ENCODE results near the gene CCPG1. TPM values are rescaled to one million over a fixed set of nuclear protein-coding genes. Genes with fewer than 3 reads are reported as not detected.

CCPG1 gene
- total RNA-seq, 2 experiments from 2014 or later, result 9.2 to 32.6 TPM

DNA sequence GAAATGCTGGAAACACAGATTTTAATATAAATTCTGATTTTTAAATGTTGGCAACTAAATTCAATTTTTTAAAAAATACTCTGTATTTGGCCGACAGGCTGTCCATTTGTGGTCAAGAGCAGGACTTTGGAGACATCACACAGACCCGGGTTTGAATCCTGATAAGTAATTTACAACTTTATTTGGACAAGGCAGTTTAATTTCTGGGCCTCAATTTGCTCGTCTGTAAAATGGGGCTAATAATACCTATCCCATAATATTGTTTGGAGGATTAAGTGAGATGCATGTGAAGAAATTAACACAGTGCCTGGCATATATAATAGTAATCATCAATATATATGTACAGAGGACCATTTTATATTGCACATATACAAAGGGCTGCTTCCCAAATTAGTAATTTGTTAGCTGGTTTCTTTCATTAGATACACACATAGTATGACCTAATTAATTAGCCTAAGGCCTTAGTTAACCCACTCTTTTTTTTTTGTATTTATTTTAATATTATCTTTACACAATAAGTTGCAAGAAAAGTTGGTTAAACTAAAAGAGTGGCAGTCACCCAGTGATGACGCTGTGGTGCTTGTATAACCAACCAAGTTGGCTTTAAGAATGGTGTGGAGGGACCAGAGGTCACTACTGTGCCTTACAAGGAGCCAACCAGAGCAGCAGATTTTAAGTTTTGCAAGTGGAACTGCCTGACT lies 88.5 kb downstream of the CCPG1 start:
- Histone ChIP-seq H2AFZ (ENCODE audit: low read length) (peak overlapping the region; percentile 69), H3K27ac (ENCODE audit: low read depth, low read length, poor library complexity, severe bottlenecking) (peak overlapping the region; percentile 67), H3K36me3 (ENCODE audit: insufficient read depth, low read length) (peaks cover 21% of the 10 kb centered on the region), H4K20me1 (ENCODE audit: insufficient read depth, low read length) (no peaks in the 10 kb centered on the region), H3K4me3 (ENCODE audit: low read depth, low read length, poor library complexity, severe bottlenecking) (peak overlapping the region; percentile 82), H3K9me3 (ENCODE audit: low read length) (0 out of 2 replicates have a peak, but pooled peaks cover 3% of the 10 kb centered on the region), H3K9me2 (ENCODE audit: insufficient read depth, low read length) (no peaks in the 10 kb centered on the region), H3K79me2 (ENCODE audit: insufficient read depth, low read depth, low read length) (peaks cover 55% of the 10 kb centered on the region), H3K4me2 (ENCODE audit: low read length) (peak overlapping the region; percentile 100), H3K4me1 (ENCODE audit: insufficient read depth, low read length, poor library complexity, severe bottlenecking) (peaks cover 22% of the 10 kb centered on the region)
- DNase-seq (ENCODE audit: low spot score), result peak; percentile 71
- TF ChIP-seq, protein P1, sequence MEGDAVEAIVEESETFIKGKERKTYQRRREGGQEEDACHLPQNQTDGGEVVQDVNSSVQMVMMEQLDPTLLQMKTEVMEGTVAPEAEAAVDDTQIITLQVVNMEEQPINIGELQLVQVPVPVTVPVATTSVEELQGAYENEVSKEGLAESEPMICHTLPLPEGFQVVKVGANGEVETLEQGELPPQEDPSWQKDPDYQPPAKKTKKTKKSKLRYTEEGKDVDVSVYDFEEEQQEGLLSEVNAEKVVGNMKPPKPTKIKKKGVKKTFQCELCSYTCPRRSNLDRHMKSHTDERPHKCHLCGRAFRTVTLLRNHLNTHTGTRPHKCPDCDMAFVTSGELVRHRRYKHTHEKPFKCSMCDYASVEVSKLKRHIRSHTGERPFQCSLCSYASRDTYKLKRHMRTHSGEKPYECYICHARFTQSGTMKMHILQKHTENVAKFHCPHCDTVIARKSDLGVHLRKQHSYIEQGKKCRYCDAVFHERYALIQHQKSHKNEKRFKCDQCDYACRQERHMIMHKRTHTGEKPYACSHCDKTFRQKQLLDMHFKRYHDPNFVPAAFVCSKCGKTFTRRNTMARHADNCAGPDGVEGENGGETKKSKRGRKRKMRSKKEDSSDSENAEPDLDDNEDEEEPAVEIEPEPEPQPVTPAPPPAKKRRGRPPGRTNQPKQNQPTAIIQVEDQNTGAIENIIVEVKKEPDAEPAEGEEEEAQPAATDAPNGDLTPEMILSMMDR (conservative IDR thresholded peaks at IDR 0.05; ENCODE audit: low read length), result no peak
- TF ChIP-seq EZH2phosphoT487 (IDR thresholded peaks at IDR 0.05; ENCODE audit: borderline replicate concordance, low read depth, low read length), result no peak
- intact Hi-C loops (cut with micrococcal nuclease; ENCODE audit: unreplicated experiment), result loop anchor here (1.0 to 2.0 kb wide), 2 partner anchors 83 to 89 kb away; partner anchors contain the start of genes CCPG1 and PIERCE2
- ChIA-PET CTCF (ENCODE audit: unreplicated experiment) (no interaction called here), POLR2A (interaction anchor here (0.8 to 1.9 kb wide), 8 partner anchors 20 to 211 kb away, joined by 3 to 14 read pairs (median 4); partner anchors contain the start of genes CCPG1, PIERCE2 and RSL24D1)
- TSS peak; percentile 85 for BruUV-seq (replicated peaks)

DNA sequence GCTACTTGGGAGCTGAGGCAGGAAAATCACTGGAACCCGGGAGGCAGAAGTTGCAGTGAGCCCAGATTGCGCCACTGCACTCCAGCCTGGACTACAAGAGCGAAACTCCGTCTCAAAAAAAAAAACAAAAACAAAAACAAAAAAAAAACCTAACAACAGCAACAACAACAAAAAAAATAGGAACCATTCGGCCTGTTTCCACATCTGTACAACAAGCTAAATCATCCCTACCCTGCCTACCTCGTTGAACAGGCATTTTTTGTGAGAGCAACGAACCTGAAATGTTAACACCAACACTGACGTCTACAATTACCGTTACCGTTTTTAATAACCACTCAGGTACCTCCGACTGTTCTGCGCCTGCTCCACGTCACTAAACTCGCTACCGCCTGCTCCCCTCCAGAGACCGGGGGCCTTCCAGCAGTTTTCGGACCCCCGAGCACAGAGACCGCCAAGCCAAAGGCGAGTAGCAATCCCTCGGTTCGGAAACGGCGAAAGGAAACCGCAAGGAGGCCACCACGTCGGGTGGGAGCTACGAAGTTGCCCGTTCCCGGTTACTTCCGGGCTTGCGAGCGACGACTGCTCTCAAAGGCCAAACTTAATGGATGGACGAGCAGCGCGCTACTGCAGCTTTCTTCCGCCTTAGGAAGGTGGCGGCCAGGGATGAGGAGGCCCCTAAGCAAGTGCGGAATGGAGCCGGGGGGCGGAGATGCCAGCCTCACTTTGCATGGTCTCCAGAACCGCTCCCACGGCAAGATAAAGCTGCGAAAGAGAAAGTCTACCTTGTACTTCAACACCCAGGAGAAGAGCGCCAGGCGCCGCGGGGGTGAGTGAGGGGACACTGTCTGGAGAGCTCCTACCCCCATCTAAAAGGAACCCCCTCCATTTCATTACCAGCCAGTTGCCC lies 89.3 kb downstream of the CCPG1 start, which contains the start of the genes PIGB and PIGBOS1:
Gene PIGB (plus strand): TSS at position 635 of the 907 bp plus-strand sequence. CDS start 29 bp downstream, at position 664.
Gene PIGBOS1 (minus strand): TSS at position 536 of the 907 bp plus-strand sequence. CDS start 1,331 bp downstream, outside the sequence.
- no peaks in the 10 kb centered on the region for H3K9me2 ChIP-seq (ENCODE audit: insufficient read depth, low read length)
- H3K4me1 ChIP-seq (ENCODE audit: insufficient read depth, low read length, poor library complexity, severe bottlenecking), result peaks cover 22% of the 10 kb centered on the region
- H3K36me3 ChIP-seq (ENCODE audit: insufficient read depth, low read length), result peaks cover 12% of the 10 kb centered on the region
- peak within 1 kb of the TSS; percentile 100 for H3K4me2 ChIP-seq (ENCODE audit: low read length)
- H2AFZ ChIP-seq (ENCODE audit: low read length), result peak within 1 kb of the TSS; percentile 69
- H3K79me2 ChIP-seq (ENCODE audit: insufficient read depth, low read depth, low read length), result peaks cover 55% of the 10 kb centered on the region
- BruUV-seq (replicated peaks), result TSS peak; percentile 64
- H3K27ac ChIP-seq (ENCODE audit: low read depth, low read length, poor library complexity, severe bottlenecking), result peak within 1 kb of the TSS; percentile 67
- TF ChIP-seq, protein P1 (conservative IDR thresholded peaks at IDR 0.05; ENCODE audit: low read length), result no peak
- TF ChIP-seq EZH2phosphoT487 (IDR thresholded peaks at IDR 0.05; ENCODE audit: borderline replicate concordance, low read depth, low read length), result no peak
- intact Hi-C loops (cut with micrococcal nuclease; ENCODE audit: unreplicated experiment), result loop anchor here (1.0 to 2.0 kb wide), 2 partner anchors 84 to 89 kb away; partner anchors contain the start of genes CCPG1 and PIERCE2
- no peaks in the 10 kb centered on the region for H3K9me3 ChIP-seq (ENCODE audit: low read length)
- CTCF ChIA-PET (ENCODE audit: unreplicated experiment), result interaction anchor here (0.8 kb wide), 1 partner anchor 88 kb away, joined by 4 read pairs; no protein-coding TSS in a partner anchor
- H3K4me3 ChIP-seq (ENCODE audit: low read depth, low read length, poor library complexity, severe bottlenecking), result peak within 1 kb of the TSS; percentile 82
- POLR2A ChIA-PET, result interaction anchor here (0.6 to 1.9 kb wide), 11 partner anchors 21 to 694 kb away, joined by 3 to 14 read pairs (median 4); partner anchors contain the start of genes CCPG1, PIERCE2 and RSL24D1
- no peaks in the 10 kb centered on the region for H4K20me1 ChIP-seq (ENCODE audit: insufficient read depth, low read length)
- DNase-seq (ENCODE audit: low spot score), result peak; percentile 89

Small RNAs within 50 kb of the gene (microRNA-seq; reads per million reads assigned to microRNA genes)
- 85.6 reads per million, percentile 54 among the genes with 10 or more reads in this experiment for gene MIR628 (ENCODE audit: borderline replicate concordance)

Other genes starting within 250 kb of the CCPG1 start
- gene RSL24D1, start 211.4 kb downstream of the CCPG1 start, total RNA-seq (2014; rRNA removed; shearing (Covaris generic)), result 117 and 118 TPM in 2 replicates
- gene RSL24D1, start 211.4 kb downstream of the CCPG1 start, total RNA-seq (2022), result 145 and 163 TPM in 2 replicates
- 4.5 and 6.0 TPM in 2 replicates for gene RAB27A, start 118.5 kb downstream of the CCPG1 start, total RNA-seq (2014; rRNA removed; shearing (Covaris generic))
- gene RAB27A, start 118.5 kb downstream of the CCPG1 start, total RNA-seq (2022), result 21.7 and 22.4 TPM in 2 replicates
- 10.1 and 10.4 TPM in 2 replicates for gene PIGBOS1, start 89.2 kb downstream of the CCPG1 start, total RNA-seq (2014; rRNA removed; shearing (Covaris generic))
- 14.8 and 15.6 TPM in 2 replicates for gene PIGBOS1, start 89.2 kb downstream of the CCPG1 start, total RNA-seq (2022)
- gene PIGB, start 89.1 kb downstream of the CCPG1 start, total RNA-seq (2014; rRNA removed; shearing (Covaris generic)), result 8.7 and 10.3 TPM in 2 replicates
- 27.6 and 35.7 TPM in 2 replicates for gene PIGB, start 89.1 kb downstream of the CCPG1 start, total RNA-seq (2022)
- gene PIERCE2, start 136 bp upstream of the CCPG1 start, total RNA-seq (2014; rRNA removed; shearing (Covaris generic)), result 0.51 and 1.3 TPM in 2 replicates
- 2.1 and 3.1 TPM in 2 replicates for gene PIERCE2, start 136 bp upstream of the CCPG1 start, total RNA-seq (2022)
- gene DNAAF4, start 99.9 kb upstream of the CCPG1 start, total RNA-seq (2014; rRNA removed; shearing (Covaris generic)), result 0.79 TPM in 1 of 2 replicates, not detected in the other
- gene DNAAF4, start 99.9 kb upstream of the CCPG1 start, total RNA-seq (2022), result not detected in 2 replicates
- gene PYGO1, start 180.0 kb upstream of the CCPG1 start, total RNA-seq (2014; rRNA removed; shearing (Covaris generic)), result not detected in 2 replicates
- not detected in 2 replicates for gene PYGO1, start 180.0 kb upstream of the CCPG1 start, total RNA-seq (2022)

All from OCI-LY7 (cell line).